DND-41 (cell line): ENCODE data around the gene IGSF22.
"Not testable (repeated sequence)": the region's sequence is repeated elsewhere in the genome, so short reads cannot be mapped to it uniquely, and the experiment has no call there.

ENCODE experiments used
- ATAC-seq: fragments of 200-7000 bp; cut with Tn5 transposase; 3 replicates; pipeline ENCODE4 v1.9.1; 2021; ENCODE audit warnings: low read depth; ENCODE audit not compliant: insufficient read depth
- DNase-seq: peaks from one replicate; pipeline ENCODE4 v3.0.0-alpha.2; 2020
- H2AFZ ChIP-seq: 2 replicates; pipeline ENCODE4 v1.6.0; 2012; ENCODE audit warnings: low read depth, low read length
- H3K27ac ChIP-seq: 2 replicates; pipeline ENCODE4 v1.5.1; 2012; ENCODE audit warnings: low read length, inconsistent platforms
- H3K27me3 ChIP-seq: fragments of 200-600 bp; sonication (generic); 2 replicates; pipeline ENCODE4 v1.6.0; 2012; ENCODE audit warnings: low read length, mild to moderate bottlenecking, inconsistent platforms; ENCODE audit not compliant: insufficient read depth, poor library complexity
- H3K36me3 ChIP-seq: 2 replicates; pipeline ENCODE4 v1.5.1; 2012; ENCODE audit warnings: low read length, inconsistent platforms; ENCODE audit not compliant: insufficient read depth
- H3K4me1 ChIP-seq: 2 replicates; pipeline ENCODE4 v1.5.1; 2012; ENCODE audit warnings: mild to moderate bottlenecking, low read length; ENCODE audit not compliant: insufficient read depth
- H3K4me2 ChIP-seq: 2 replicates; pipeline ENCODE4 v1.6.0; 2012; ENCODE audit warnings: mild to moderate bottlenecking, moderate library complexity, low read length, inconsistent platforms; ENCODE audit not compliant: insufficient read depth
- H3K4me3 ChIP-seq, 2 experiments: fragments of 200-600 bp in 1 of 2; shearing (Covaris generic) in 1 of 2; 2 replicates each; pipeline ENCODE4 v1.5.1; 2012 to 2016; ENCODE audit warnings: inconsistent platforms in 2 of 2, low read length in 2 of 2, mild to moderate bottlenecking in 2 of 2, low read depth in 1 of 2, moderate library complexity in 1 of 2
- H3K79me2 ChIP-seq: 2 replicates; pipeline ENCODE4 v1.6.0; 2012; ENCODE audit warnings: low read length, inconsistent platforms; ENCODE audit not compliant: insufficient read depth
- H3K9ac ChIP-seq: 2 replicates; pipeline ENCODE4 v1.6.0; 2012; ENCODE audit warnings: low read depth, mild to moderate bottlenecking, inconsistent platforms, low read length, moderate library complexity
- H3K9me3 ChIP-seq: 2 replicates; pipeline ENCODE4 v1.5.1; 2012; ENCODE audit warnings: low read length, moderate library complexity, mild to moderate bottlenecking, inconsistent platforms; ENCODE audit not compliant: insufficient read depth, severe bottlenecking
- H4K20me1 ChIP-seq: 2 replicates; pipeline ENCODE4 v1.6.0; 2012; ENCODE audit warnings: low read length; ENCODE audit not compliant: insufficient read depth
- EZH2 ChIP-seq: IDR thresholded peaks from 3 replicates; pipeline ENCODE4 v1.6.1; 2012; ENCODE audit warnings: borderline replicate concordance, low read depth, mild to moderate bottlenecking, moderate library complexity, low read length, inconsistent platforms; ENCODE audit not compliant: severe bottlenecking
- TF ChIP-seq, protein P1 (sequence below): IDR thresholded peaks from 2 replicates; pipeline ENCODE4 v1.5.1; 2012; ENCODE audit warnings: borderline replicate concordance, low read length, moderate library complexity, mild to moderate bottlenecking; ENCODE audit not compliant: poor library complexity, severe bottlenecking; ENCODE audit errors: extremely low read depth

IGSF22 gene

DNA sequence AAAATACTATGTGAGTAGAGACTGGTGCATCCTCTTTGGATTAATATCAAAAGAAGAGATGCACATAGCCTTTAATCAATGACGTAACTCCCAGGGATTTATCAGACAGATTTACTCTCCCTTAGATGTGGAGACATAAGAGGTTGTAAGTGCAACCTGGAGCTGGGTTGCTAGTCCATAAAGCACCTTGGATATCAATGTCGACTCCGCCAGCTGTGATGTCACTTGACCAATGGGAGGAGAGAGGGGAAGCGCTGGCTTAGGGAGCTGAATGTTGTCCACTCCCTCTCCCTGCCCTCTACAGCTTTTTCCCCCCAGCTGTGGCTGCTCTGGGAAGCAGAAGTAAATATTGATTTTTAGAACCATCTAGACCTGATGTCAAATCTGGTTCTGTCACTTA, 56.3 kb downstream of the IGSF22 start:
- no peak overlapping the region for H3K9ac ChIP-seq
- no peak overlapping the region for H2AFZ ChIP-seq
- no peaks in the 10 kb centered on the region for H3K27me3 ChIP-seq
- no peak overlapping the region for H3K27ac ChIP-seq
- peaks cover 2% of the 10 kb centered on the region; the same call in 1 of the 2 replicates for H3K4me1 ChIP-seq
- DNase-seq: no peak
- no peaks in the 10 kb centered on the region for H3K36me3 ChIP-seq
- no peak overlapping the region for H3K4me3 ChIP-seq
- TF ChIP-seq, protein P1, sequence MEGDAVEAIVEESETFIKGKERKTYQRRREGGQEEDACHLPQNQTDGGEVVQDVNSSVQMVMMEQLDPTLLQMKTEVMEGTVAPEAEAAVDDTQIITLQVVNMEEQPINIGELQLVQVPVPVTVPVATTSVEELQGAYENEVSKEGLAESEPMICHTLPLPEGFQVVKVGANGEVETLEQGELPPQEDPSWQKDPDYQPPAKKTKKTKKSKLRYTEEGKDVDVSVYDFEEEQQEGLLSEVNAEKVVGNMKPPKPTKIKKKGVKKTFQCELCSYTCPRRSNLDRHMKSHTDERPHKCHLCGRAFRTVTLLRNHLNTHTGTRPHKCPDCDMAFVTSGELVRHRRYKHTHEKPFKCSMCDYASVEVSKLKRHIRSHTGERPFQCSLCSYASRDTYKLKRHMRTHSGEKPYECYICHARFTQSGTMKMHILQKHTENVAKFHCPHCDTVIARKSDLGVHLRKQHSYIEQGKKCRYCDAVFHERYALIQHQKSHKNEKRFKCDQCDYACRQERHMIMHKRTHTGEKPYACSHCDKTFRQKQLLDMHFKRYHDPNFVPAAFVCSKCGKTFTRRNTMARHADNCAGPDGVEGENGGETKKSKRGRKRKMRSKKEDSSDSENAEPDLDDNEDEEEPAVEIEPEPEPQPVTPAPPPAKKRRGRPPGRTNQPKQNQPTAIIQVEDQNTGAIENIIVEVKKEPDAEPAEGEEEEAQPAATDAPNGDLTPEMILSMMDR: no peak
- no peak for TF ChIP-seq EZH2
- no peaks in the 10 kb centered on the region for H3K9me3 ChIP-seq
- no peak for ATAC-seq
- H4K20me1 ChIP-seq: no peaks in the 10 kb centered on the region
- no peak overlapping the region for H3K4me2 ChIP-seq
- H3K79me2 ChIP-seq: no peaks in the 10 kb centered on the region

DNA sequence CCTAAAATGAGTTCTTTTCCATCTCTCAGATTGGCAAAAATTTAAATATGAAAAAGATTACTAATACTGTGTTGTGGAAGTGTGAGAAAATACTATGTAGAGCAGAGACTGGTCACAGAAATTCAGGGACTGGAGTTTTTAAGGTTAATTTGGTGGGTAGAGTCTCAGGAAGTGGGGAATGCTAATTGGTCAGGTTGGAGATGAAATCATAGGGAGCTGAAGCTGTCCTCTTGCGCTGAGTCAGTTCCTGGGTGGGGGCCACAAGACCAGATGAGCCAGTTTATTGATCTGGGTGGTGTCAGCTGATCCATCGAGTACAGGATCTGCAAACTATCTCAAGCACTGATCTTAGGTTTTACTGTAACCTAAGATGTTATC, 56.8 kb downstream of the IGSF22 start:
- Histone ChIP-seq H3K4me1 (peaks cover 2% of the 10 kb centered on the region; the same call in 1 of the 2 replicates), H3K36me3 (no peaks in the 10 kb centered on the region), H3K79me2 (no peaks in the 10 kb centered on the region), H3K27ac (no peak overlapping the region), H3K9ac (no peak overlapping the region), H3K9me3 (no peaks in the 10 kb centered on the region), H4K20me1 (no peaks in the 10 kb centered on the region), H3K27me3 (no peaks in the 10 kb centered on the region), H2AFZ (no peak overlapping the region), H3K4me3 (no peak overlapping the region), H3K4me2 (no peak overlapping the region)
- TF ChIP-seq EZH2: no peak
- TF ChIP-seq, protein P1: no peak
- ATAC-seq: no peak
- no peak for DNase-seq

DNA sequence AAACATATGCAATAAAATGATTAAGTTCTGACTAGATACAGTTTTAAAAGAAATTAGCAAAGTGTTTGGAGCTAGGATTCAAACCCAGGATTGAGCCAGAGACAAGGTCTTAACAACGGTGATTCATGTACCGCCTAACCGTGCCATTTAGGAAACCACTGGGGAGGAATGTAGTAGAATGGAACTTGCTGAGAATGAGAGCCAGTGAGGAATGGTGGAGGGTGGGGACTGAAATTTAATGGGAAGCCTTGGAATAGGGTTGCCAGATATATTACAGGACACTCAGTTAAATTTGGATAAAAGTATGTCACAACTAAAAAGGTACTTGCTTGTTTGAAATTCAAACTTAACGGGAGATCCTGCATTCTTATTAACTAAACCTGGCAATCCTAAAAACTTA, 57.9 kb downstream of the IGSF22 start:
- no peak for DNase-seq
- Histone ChIP-seq H3K27me3 (no peaks in the 10 kb centered on the region), H2AFZ (no peak overlapping the region), H3K36me3 (no peaks in the 10 kb centered on the region), H3K4me1 (peaks cover 2% of the 10 kb centered on the region; the same call in 1 of the 2 replicates), H3K9ac (no peak overlapping the region), H3K79me2 (no peaks in the 10 kb centered on the region), H3K4me2 (no peak overlapping the region), H3K27ac (no peak overlapping the region), H3K9me3 (no peaks in the 10 kb centered on the region), H4K20me1 (no peaks in the 10 kb centered on the region), H3K4me3 (no peak overlapping the region)
- ATAC-seq: no peak
- TF ChIP-seq, protein P1: no peak

DNA sequence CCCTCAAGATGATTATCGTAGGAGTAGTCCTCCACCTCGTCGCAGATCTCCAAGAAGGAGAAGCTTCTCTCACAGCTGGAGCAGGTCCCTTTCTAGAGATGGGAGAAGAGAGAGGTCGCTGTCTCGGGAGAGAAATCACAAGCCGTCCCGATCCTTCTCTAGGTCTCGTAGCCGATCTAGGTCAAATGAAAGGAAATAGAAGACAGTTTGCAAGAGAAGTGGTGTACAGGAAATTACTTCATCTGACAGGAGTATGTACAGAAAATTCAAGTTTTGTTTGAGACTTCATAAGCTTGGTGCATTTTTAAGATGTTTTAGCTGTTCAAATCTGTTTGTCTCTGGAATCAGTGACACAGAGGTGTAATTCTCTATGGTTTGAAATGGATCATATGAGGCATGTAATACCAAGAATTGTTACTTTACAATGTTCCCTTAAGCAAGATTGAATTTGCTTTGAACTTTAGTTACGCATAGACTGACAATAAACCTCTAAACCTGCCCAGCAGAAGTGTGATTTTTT, 60.6 kb downstream of the IGSF22 start:
- H3K4me1 ChIP-seq, H3K79me2 ChIP-seq, H3K4me3 ChIP-seq, H3K27me3 ChIP-seq, DNase-seq, ATAC-seq, H4K20me1 ChIP-seq, H3K9ac ChIP-seq, H2AFZ ChIP-seq, H3K27ac ChIP-seq, H3K4me2 ChIP-seq, H3K36me3 ChIP-seq, H3K9me3 ChIP-seq: not testable (repeated sequence)
